Panc1 (cell line): ENCODE measurements around the gene ARL15.

Experiments
- CTCF ChIP-seq: fragments of 450-650 bp; IDR thresholded peaks from 2 replicates; pipeline ENCODE4 v1.5.1; 2017; ENCODE audit warnings: mild to moderate bottlenecking
- REST ChIP-seq, 2 experiments: IDR thresholded peaks; 2 replicates each; pipeline ENCODE4 v1.6.1; 2011 to 2012; ENCODE audit warnings: low read depth in 2 of 2, control low read depth in 1 of 2, low read length in 1 of 2, mild to moderate bottlenecking in 1 of 2, moderate library complexity in 1 of 2; ENCODE audit not compliant: insufficient read depth in 1 of 2
- TCF7L2 ChIP-seq: IDR thresholded peaks from 2 replicates; pipeline ENCODE4 v1.6.1; 2011; ENCODE audit warnings: mild to moderate bottlenecking, low read depth, low read length, inconsistent platforms

GRCh38 chr5:54159153-54159892 is 151.1 kb downstream of the ARL15 start:
- no peak for TF ChIP-seq CTCF
- no peak for TF ChIP-seq REST (IDR thresholded peaks at IDR 0.05; ENCODE audit: insufficient read depth in 1 of 2, low read depth in 2 of 2, low read length in 1 of 2)
- no peak for TF ChIP-seq TCF7L2
